Gastroesophageal sphincter (tissue), 3 donors: Measurements from ENCODE around the gene CIPC.

Source experiments
- EP300 ChIP-seq: sonication (generic); formaldehyde crosslinking; IDR thresholded peaks from one replicate; pipeline ENCODE4 v1.6.1; 2017; ENCODE audit warnings: antibody characterized with exemption, mild to moderate bottlenecking
- POLR2A ChIP-seq, 2 donors: fragments of 450-650 bp; IDR thresholded peaks; one replicate each; pipeline ENCODE4 v1.6.1; 2017; ENCODE audit warnings: antibody characterized with exemption in 2 of 2, mild to moderate bottlenecking in 2 of 2, moderate library complexity in 1 of 2
- POLR2AphosphoS5 ChIP-seq: sonication (generic); formaldehyde crosslinking; IDR thresholded peaks from one replicate; pipeline ENCODE4 v1.6.1; 2017; ENCODE audit warnings: antibody characterized with exemption
- TF ChIP-seq, protein P1 (sequence below), 4 experiments: fragments of 200-600 bp in 2 of 4; fragments of 450-650 bp in 2 of 4; sonication (generic) in 1 of 4; IDR thresholded peaks; one replicate each; pipeline ENCODE4 v1.5.1; 2017 to 2019; ENCODE audit warnings: antibody characterized with exemption in 4 of 4, mild to moderate bottlenecking in 2 of 4, moderate library complexity in 2 of 4

DNA sequence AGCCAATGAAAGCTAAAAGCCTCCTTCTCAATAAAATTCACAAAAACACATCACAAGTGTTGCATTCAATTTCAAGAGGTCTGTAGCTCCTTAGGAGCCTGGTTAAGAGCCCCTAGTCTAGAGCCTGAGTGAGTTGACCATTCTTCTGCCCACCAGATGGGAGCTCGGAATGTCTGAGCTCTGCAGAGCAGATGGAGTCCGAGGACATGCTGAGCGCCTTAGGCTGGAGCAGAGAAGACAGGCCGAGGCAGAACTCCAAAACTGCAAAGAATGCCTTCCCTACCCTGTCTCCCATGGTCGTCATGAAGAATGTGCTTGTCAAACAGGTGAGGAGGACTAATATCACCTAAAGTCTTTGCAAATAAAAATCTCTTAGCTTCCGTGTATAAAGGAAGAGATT lies 11.6 kb downstream of the CIPC start:
- TF ChIP-seq, protein P1, sequence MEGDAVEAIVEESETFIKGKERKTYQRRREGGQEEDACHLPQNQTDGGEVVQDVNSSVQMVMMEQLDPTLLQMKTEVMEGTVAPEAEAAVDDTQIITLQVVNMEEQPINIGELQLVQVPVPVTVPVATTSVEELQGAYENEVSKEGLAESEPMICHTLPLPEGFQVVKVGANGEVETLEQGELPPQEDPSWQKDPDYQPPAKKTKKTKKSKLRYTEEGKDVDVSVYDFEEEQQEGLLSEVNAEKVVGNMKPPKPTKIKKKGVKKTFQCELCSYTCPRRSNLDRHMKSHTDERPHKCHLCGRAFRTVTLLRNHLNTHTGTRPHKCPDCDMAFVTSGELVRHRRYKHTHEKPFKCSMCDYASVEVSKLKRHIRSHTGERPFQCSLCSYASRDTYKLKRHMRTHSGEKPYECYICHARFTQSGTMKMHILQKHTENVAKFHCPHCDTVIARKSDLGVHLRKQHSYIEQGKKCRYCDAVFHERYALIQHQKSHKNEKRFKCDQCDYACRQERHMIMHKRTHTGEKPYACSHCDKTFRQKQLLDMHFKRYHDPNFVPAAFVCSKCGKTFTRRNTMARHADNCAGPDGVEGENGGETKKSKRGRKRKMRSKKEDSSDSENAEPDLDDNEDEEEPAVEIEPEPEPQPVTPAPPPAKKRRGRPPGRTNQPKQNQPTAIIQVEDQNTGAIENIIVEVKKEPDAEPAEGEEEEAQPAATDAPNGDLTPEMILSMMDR (IDR thresholded peaks at IDR 0.05) = no peak
- no peak for TF ChIP-seq POLR2A (IDR thresholded peaks at IDR 0.05)
- TF ChIP-seq POLR2AphosphoS5 = no peak
- TF ChIP-seq EP300 = no peak
